HL-60 (cell line): ENCODE results near the gene TRMU.

Experiments
- DNase-seq, 2 experiments: peaks; one replicate each; pipeline ENCODE4 v3.0.0-alpha.2; 2010 to 2020; ENCODE audit warnings: low read depth in 1 of 2, low spot score in 1 of 2
- H3K27ac ChIP-seq: fragments of 250-450 bp; sonication (Bioruptor Pico); replicated peaks from 2 replicates; pipeline ENCODE4 v1.5.1; 2020; ENCODE audit warnings: mild to moderate bottlenecking, moderate library complexity
- H3K27me3 ChIP-seq: fragments of 250-450 bp; sonication (Bioruptor Pico); 2 replicates; pipeline ENCODE4 v1.5.1; 2021; ENCODE audit warnings: mild to moderate bottlenecking, moderate library complexity; ENCODE audit not compliant: insufficient read depth, poor library complexity, severe bottlenecking
- H3K4me3 ChIP-seq: replicated peaks from 2 replicates; pipeline ENCODE4 v1.5.1; 2011; ENCODE audit warnings: mild to moderate bottlenecking, control low read depth, low read length; ENCODE audit not compliant: insufficient read depth
- CTCF ChIP-seq: IDR thresholded peaks from one replicate; pipeline ENCODE4 v1.5.1; 2011; ENCODE audit warnings: low read length, control low read depth, inconsistent platforms; ENCODE audit not compliant: insufficient read depth
- GABPA ChIP-seq: IDR thresholded peaks from 2 replicates; pipeline ENCODE4 v1.6.1; 2012; ENCODE audit warnings: low read depth
- POLR2AphosphoS5 ChIP-seq: IDR thresholded peaks from 2 replicates; pipeline ENCODE4 v1.6.1; 2012; ENCODE audit warnings: low read depth
- REST ChIP-seq: IDR thresholded peaks from 2 replicates; pipeline ENCODE4 v1.6.1; 2012; ENCODE audit warnings: low read depth; ENCODE audit not compliant: insufficient replicate concordance
- SPI1 ChIP-seq: IDR thresholded peaks from 2 replicates; pipeline ENCODE4 v1.6.1; 2012; ENCODE audit warnings: low read depth, mild to moderate bottlenecking, borderline replicate concordance

TRMU gene

GRCh38 chr22:46336119-46337078 is 885 bp downstream of the TRMU start:
- Histone ChIP-seq H3K27ac (peak overlapping the region; percentile 82), H3K27me3 (no peaks in the 10 kb centered on the region), H3K4me3 (peak overlapping the region; percentile 96)
- TF ChIP-seq REST (no peak), CTCF (no peak), SPI1 (no peak), GABPA (no peak), POLR2AphosphoS5 (no peak)
- peak in 1 of 2 experiments; percentile 22 for DNase-seq

- Histone ChIP-seq H3K27ac (no peak overlapping the region), H3K4me3 (no peak overlapping the region), H3K27me3 (no peaks in the 10 kb centered on the region)
- no peak for DNase-seq
- no peak for TF ChIP-seq POLR2AphosphoS5
- TF ChIP-seq SPI1: no peak
- TF ChIP-seq CTCF: no peak
- no peak for TF ChIP-seq GABPA
- TF ChIP-seq REST: peak; percentile 82
These were observed 2.4 kb downstream of the TRMU start for GRCh38 chr22:46337870-46338269.

GRCh38 chr22:46338636-46339035 is 3.1 kb downstream of the TRMU start:
- DNase-seq: no peak

More at GRCh38 chr22:46338636-46339035, 3.1 kb downstream of the TRMU start:
- Histone ChIP-seq H3K4me3 (no peak overlapping the region), H3K27me3 (no peaks in the 10 kb centered on the region), H3K27ac (no peak overlapping the region)
- TF ChIP-seq SPI1 (no peak), REST (no peak), CTCF (no peak), GABPA (no peak), POLR2AphosphoS5 (no peak)
